GM21515 (cell line): ENCODE results near the gene DPM2.

Source experiments
- ATAC-seq: cut with Tn5 transposase; IDR thresholded peaks from one replicate; pipeline ENCODE4 v1.9.1; 2021; ENCODE audit not compliant: unreplicated experiment

The DPM2 gene

GRCh38 chr9:127958728-127959127 lies 21.1 kb upstream of the DPM2 start:
- no peak for ATAC-seq

- ATAC-seq, result peak; percentile 60
These were observed 17.8 kb upstream of the DPM2 start for GRCh38 chr9:127955294-127956015.

GRCh38 chr9:127954831-127955293 lies 17.2 kb upstream of the DPM2 start:
- no peak for ATAC-seq

GRCh38 chr9:127953768-127954505 lies 16.3 kb upstream of the DPM2 start:
- ATAC-seq, result no peak

- no peak for ATAC-seq
These were observed 15.5 kb upstream of the DPM2 start for GRCh38 chr9:127953154-127953553.

- ATAC-seq, result no peak
These were observed 13.0 kb upstream of the DPM2 start for GRCh38 chr9:127950513-127951289.

GRCh38 chr9:127949827-127950512 lies 12.3 kb upstream of the DPM2 start:
- no peak for ATAC-seq

GRCh38 chr9:127947841-127948710 lies 10.4 kb upstream of the DPM2 start:
- no peak for ATAC-seq

GRCh38 chr9:127946728-127947127 lies 9.1 kb upstream of the DPM2 start:
- ATAC-seq, result no peak

- no peak for ATAC-seq
These were observed 8.3 kb upstream of the DPM2 start for GRCh38 chr9:127945942-127946341.

- no peak for ATAC-seq
These were observed 7.7 kb upstream of the DPM2 start for GRCh38 chr9:127945338-127945737.

- ATAC-seq, result no peak
These were observed 7.0 kb upstream of the DPM2 start for GRCh38 chr9:127944586-127945218.

GRCh38 chr9:127943731-127944144 lies 6.1 kb upstream of the DPM2 start:
- no peak for ATAC-seq

- no peak for ATAC-seq
These were observed 5.5 kb upstream of the DPM2 start for GRCh38 chr9:127943011-127943662.

GRCh38 chr9:127942216-127943010 lies 4.8 kb upstream of the DPM2 start:
- ATAC-seq, result no peak

- no peak for ATAC-seq
These were observed 4.2 kb upstream of the DPM2 start for GRCh38 chr9:127941961-127942215.

- no peak for ATAC-seq
These were observed 3.7 kb upstream of the DPM2 start for GRCh38 chr9:127941062-127941960.

GRCh38 chr9:127940593-127940992 lies 2.9 kb upstream of the DPM2 start:
- no peak for ATAC-seq
